ENCODE results near the gene ADARB2.
"Not testable (repeated sequence)": the region's sequence is repeated elsewhere in the genome, so short reads cannot be mapped to it uniquely, and the experiment has no call there.

The ADARB2 gene

GRCh38 chr10:1255600-1256431 lies 481.5 kb downstream of the ADARB2 start:
- no peak overlapping the region for H3K9ac ChIP-seq (ENCODE audit: low read depth, low read length)
- H3K36me3 ChIP-seq (ENCODE audit: insufficient read depth, low read length), result no peaks in the 10 kb centered on the region
- no peaks in the 10 kb centered on the region for H3K9me3 ChIP-seq (ENCODE audit: control insufficient read depth, insufficient read depth, low read length)
- H3K4me1 ChIP-seq (ENCODE audit: insufficient read depth, low read length), result no peaks in the 10 kb centered on the region

GRCh38 chr10:1255118-1255517 lies 482.2 kb downstream of the ADARB2 start:
- Histone ChIP-seq H3K9ac (ENCODE audit: low read depth, low read length) (no peak overlapping the region), H3K4me1 (ENCODE audit: insufficient read depth, low read length) (no peaks in the 10 kb centered on the region), H3K36me3 (ENCODE audit: insufficient read depth, low read length) (no peaks in the 10 kb centered on the region), H3K9me3 (ENCODE audit: control insufficient read depth, insufficient read depth, low read length) (no peaks in the 10 kb centered on the region)

GRCh38 chr10:1253523-1254353 lies 483.6 kb downstream of the ADARB2 start:
- Histone ChIP-seq H3K9me3 (ENCODE audit: control insufficient read depth, insufficient read depth, low read length) (no peaks in the 10 kb centered on the region), H3K36me3 (ENCODE audit: insufficient read depth, low read length) (no peaks in the 10 kb centered on the region), H3K4me1 (ENCODE audit: insufficient read depth, low read length) (no peaks in the 10 kb centered on the region), H3K9ac (ENCODE audit: low read depth, low read length) (no peak overlapping the region)

- Histone ChIP-seq H3K4me1 (ENCODE audit: insufficient read depth, low read length) (no peaks in the 10 kb centered on the region), H3K9ac (ENCODE audit: low read depth, low read length) (no peak overlapping the region), H3K36me3 (ENCODE audit: insufficient read depth, low read length) (no peaks in the 10 kb centered on the region), H3K9me3 (ENCODE audit: control insufficient read depth, insufficient read depth, low read length) (no peaks in the 10 kb centered on the region)
These were observed 485.6 kb downstream of the ADARB2 start for GRCh38 chr10:1251769-1252168.

GRCh38 chr10:1249142-1249920 lies 488.0 kb downstream of the ADARB2 start:
- Histone ChIP-seq H3K9ac (ENCODE audit: low read depth, low read length) (no peak overlapping the region), H3K9me3 (ENCODE audit: control insufficient read depth, insufficient read depth, low read length) (no peaks in the 10 kb centered on the region), H3K36me3 (ENCODE audit: insufficient read depth, low read length) (no peaks in the 10 kb centered on the region), H3K4me1 (ENCODE audit: insufficient read depth, low read length) (no peaks in the 10 kb centered on the region)

GRCh38 chr10:1248262-1248630 lies 489.1 kb downstream of the ADARB2 start:
- not testable (repeated sequence) for H3K36me3 ChIP-seq (ENCODE audit: insufficient read depth, low read length); H3K9ac ChIP-seq (ENCODE audit: low read depth, low read length); H3K9me3 ChIP-seq (ENCODE audit: control insufficient read depth, insufficient read depth, low read length); H3K4me1 ChIP-seq (ENCODE audit: insufficient read depth, low read length)

- H3K4me1 ChIP-seq (ENCODE audit: insufficient read depth, low read length), result peaks cover 6% of the 10 kb centered on the region; the same call in 1 of the 2 replicates
- no peak overlapping the region for H3K9ac ChIP-seq (ENCODE audit: low read depth, low read length)
- no peaks in the 10 kb centered on the region for H3K9me3 ChIP-seq (ENCODE audit: control insufficient read depth, insufficient read depth, low read length)
- no peaks in the 10 kb centered on the region for H3K36me3 ChIP-seq (ENCODE audit: insufficient read depth, low read length)
These were observed 489.6 kb downstream of the ADARB2 start for GRCh38 chr10:1247598-1248261.

GRCh38 chr10:1244493-1244892 lies 492.8 kb downstream of the ADARB2 start:
- no peaks in the 10 kb centered on the region for H3K9me3 ChIP-seq (ENCODE audit: control insufficient read depth, insufficient read depth, low read length)
- no peaks in the 10 kb centered on the region for H3K36me3 ChIP-seq (ENCODE audit: insufficient read depth, low read length)
- H3K4me1 ChIP-seq (ENCODE audit: insufficient read depth, low read length), result peaks cover 6% of the 10 kb centered on the region; the same call in 1 of the 2 replicates
- no peak overlapping the region for H3K9ac ChIP-seq (ENCODE audit: low read depth, low read length)

GRCh38 chr10:1243486-1244234 lies 493.7 kb downstream of the ADARB2 start:
- peaks cover 6% of the 10 kb centered on the region; the same call in 1 of the 2 replicates for H3K4me1 ChIP-seq (ENCODE audit: insufficient read depth, low read length)
- H3K9ac ChIP-seq (ENCODE audit: low read depth, low read length), result no peak overlapping the region
- H3K36me3 ChIP-seq (ENCODE audit: insufficient read depth, low read length), result no peaks in the 10 kb centered on the region
- no peaks in the 10 kb centered on the region for H3K9me3 ChIP-seq (ENCODE audit: control insufficient read depth, insufficient read depth, low read length)

GRCh38 chr10:1242975-1243374 lies 494.4 kb downstream of the ADARB2 start:
- no peaks in the 10 kb centered on the region for H3K36me3 ChIP-seq (ENCODE audit: insufficient read depth, low read length)

GRCh38 chr10:1241973-1242935 lies 495.1 kb downstream of the ADARB2 start:
- Histone ChIP-seq H3K4me1 (ENCODE audit: insufficient read depth, low read length) (peaks cover 6% of the 10 kb centered on the region; the same call in 1 of the 2 replicates), H3K36me3 (ENCODE audit: insufficient read depth, low read length) (no peaks in the 10 kb centered on the region)

More at GRCh38 chr10:1242975-1243374, 494.4 kb downstream of the ADARB2 start:
- Histone ChIP-seq H3K4me1 (ENCODE audit: insufficient read depth, low read length) (peaks cover 6% of the 10 kb centered on the region; the same call in 1 of the 2 replicates), H3K9me3 (ENCODE audit: control insufficient read depth, insufficient read depth, low read length) (no peaks in the 10 kb centered on the region), H3K9ac (ENCODE audit: low read depth, low read length) (no peak overlapping the region)

GRCh38 chr10:1241322-1241890 lies 495.9 kb downstream of the ADARB2 start:
- Histone ChIP-seq H3K9ac (ENCODE audit: low read depth, low read length) (no peak overlapping the region), H3K9me3 (ENCODE audit: control insufficient read depth, insufficient read depth, low read length) (no peaks in the 10 kb centered on the region), H3K36me3 (ENCODE audit: insufficient read depth, low read length) (no peaks in the 10 kb centered on the region), H3K4me1 (ENCODE audit: insufficient read depth, low read length) (peaks cover 6% of the 10 kb centered on the region; the same call in 1 of the 2 replicates)

More at GRCh38 chr10:1241973-1242935, 495.1 kb downstream of the ADARB2 start:
- Histone ChIP-seq H3K9me3 (ENCODE audit: control insufficient read depth, insufficient read depth, low read length) (no peaks in the 10 kb centered on the region), H3K9ac (ENCODE audit: low read depth, low read length) (no peak overlapping the region)

Measured in ES-I3 (cell line).